Skeletal muscle cell (primary cell): ENCODE results near the gene RERGL.
"Not testable (repeated sequence)": the region's sequence is repeated elsewhere in the genome, so short reads cannot be mapped to it uniquely, and the experiment has no call there.

Experiments
- DNase-seq: peaks from one replicate; pipeline ENCODE4 v3.0.0-alpha.2; 2010; ENCODE audit warnings: low read depth
- H3K4me3 ChIP-seq: 2 replicates; pipeline ENCODE4 v1.5.1; 2011; ENCODE audit warnings: low read depth, mild to moderate bottlenecking, control low read depth, low read length, moderate library complexity

Gene RERGL

DNA sequence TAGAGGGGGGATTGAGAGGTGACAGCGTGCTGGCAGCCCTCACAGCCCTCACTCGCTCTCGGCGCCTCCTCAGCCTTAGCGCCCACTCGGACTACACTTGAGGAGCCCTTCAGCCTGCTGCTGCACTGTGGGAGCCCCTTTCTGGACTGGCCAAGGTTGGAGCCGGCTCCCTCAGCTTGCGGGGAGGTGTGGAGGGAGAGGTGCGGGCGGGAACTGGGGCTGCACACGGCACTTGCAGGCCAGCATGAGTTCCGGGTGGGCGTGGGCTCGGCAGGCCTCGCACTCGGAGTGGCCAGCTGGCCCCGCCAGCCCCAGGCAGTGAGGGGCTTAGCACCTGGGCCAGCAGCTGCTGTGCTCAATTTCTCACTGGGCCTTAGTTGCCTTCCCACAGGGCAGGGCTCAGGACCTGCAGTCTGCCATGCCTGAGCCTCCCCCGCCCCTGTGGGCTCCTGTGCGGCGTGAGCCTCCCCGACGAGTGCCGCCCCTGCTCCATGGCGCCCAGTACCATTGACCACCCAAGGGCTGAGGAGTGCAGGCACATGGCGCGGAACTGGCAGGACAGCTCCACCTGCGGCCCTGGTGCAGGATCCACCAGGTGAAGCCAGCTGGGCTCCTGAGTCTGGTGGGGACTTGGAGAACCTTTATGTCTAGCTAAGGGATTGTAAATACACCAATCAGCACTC, 49.8 kb downstream of the RERGL start:
- not testable (repeated sequence) for DNase-seq, H3K4me3 ChIP-seq
